HG03159 (cell line): ENCODE data around the gene CYB5R3.

Experiments used
- ATAC-seq: cut with Tn5 transposase; IDR thresholded peaks from one replicate; pipeline ENCODE4 v1.9.1; 2021; ENCODE audit warnings: mild to moderate bottlenecking, moderate library complexity; ENCODE audit not compliant: unreplicated experiment

The CYB5R3 gene

DNA sequence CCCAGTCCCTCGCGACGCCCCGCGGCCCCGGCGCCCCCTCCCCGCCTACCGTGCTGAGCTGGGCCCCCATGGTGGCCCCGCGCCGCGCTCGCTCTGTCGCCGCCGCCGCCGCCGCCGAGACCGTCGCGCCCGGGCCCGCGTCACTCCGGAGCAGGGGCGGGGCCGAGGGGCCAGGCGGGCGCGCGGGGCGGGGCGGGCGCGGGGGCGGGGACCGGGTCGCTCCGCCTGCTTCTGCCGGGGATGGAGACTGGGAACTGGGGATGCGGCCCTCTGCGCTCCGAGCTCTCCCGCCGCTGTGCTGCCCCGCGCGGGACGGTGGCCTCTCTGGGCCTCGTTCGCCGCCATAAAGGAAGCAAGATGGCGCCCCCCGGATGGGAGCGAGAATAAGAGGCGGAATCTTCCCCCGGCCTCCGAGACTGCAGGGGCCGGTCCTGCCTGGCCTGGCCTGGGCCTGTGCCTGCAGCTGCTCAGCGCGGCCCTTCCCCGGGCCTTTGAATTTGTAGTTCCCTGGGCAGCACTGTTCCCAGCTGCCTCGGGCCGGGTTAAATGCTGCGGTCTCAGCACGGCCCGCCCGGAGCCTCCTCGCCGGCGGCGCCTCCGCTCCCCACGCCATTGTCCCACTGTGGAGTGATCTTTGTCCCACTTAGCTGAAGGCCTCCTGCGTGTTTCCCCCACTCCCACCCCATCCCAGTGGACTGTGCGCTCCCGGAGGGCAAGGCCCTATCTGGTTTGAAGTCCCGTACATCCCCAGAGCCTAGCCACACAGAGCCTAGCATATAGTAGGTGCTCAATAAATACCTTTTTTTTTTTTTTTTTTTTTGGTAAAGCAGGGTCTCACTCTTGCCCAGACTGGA is at the start of gene CYB5R3:
CYB5R3 (minus strand) TSS at position 147 of the 854 bp plus-strand sequence; CDS start at position 70, 77 bp downstream.
- peak; percentile 64 for ATAC-seq

DNA sequence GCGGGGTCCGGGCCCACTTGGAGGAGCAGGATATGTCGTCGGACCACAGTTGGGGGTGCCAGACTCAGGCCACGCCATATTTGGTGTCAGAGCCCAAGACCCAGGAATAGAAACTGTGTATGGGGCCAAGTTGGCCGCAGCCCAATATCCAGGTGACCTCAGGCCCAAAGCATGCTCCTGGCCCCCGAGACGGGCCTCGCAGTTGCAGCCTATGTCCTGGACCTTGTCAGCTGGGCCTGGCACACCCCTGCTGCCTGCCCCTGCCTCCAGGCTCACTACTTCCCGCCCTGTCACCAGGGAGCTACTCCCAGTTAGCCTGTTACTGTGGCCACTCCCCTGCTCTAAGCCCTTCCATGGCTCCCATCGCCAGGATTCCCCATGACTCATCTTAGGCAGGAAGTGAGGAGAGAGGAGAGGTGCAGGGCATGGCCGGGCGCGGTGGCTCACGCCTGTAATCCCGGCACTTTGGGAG is 48.4 kb upstream of the CYB5R3 start:
- no peak for ATAC-seq

DNA sequence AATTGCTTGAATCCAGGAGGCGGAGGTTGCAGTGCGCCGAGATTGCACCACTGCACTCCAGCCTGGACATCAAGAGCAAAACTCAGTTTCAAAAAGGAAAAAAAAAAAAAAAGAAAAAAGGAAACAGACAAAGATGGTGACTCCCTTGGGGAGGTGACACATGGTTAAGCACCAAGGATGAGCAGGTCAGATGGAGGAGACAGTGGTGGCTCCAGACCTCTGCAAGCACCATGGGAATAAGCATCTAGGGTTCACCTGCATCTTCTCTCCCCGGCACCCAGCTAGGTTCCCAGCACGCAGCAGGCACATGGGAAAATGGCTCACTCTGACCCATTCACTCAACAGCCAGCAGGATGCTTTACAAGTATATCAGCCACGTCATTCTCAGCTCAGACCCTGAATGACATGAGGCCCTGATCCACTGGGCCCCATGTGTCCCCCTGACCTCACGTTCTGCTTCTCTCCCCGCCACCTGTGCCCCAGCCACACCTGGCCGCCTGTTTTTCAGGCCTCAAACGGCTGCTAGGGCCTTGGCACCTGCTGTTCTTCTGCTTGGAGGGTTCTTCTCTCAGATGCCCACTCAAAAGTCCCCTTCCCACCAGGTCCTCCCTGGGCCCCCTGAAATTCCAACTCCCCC is 47.3 kb upstream of the CYB5R3 start:
- ATAC-seq, result no peak

DNA sequence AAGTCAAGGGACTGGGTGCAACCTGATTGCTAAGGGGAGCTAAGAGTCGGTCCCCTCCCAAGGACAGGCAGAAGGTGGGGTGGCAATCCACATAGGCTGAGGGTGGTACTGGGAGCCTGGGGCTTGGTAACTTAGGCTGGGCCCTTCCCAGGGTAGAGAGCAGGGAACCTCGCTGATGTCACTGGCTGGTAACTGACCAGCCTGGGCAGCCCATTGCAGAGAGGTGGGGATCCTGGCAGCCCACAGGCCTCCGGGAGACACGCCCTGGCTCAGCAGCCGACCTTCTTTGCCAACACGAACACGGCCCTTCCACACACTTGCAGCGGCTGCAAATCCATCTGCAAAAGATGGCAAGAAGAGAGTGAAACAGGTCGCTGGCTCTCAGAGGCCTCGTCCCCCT is 46.1 kb upstream of the CYB5R3 start:
- ATAC-seq, result no peak

DNA sequence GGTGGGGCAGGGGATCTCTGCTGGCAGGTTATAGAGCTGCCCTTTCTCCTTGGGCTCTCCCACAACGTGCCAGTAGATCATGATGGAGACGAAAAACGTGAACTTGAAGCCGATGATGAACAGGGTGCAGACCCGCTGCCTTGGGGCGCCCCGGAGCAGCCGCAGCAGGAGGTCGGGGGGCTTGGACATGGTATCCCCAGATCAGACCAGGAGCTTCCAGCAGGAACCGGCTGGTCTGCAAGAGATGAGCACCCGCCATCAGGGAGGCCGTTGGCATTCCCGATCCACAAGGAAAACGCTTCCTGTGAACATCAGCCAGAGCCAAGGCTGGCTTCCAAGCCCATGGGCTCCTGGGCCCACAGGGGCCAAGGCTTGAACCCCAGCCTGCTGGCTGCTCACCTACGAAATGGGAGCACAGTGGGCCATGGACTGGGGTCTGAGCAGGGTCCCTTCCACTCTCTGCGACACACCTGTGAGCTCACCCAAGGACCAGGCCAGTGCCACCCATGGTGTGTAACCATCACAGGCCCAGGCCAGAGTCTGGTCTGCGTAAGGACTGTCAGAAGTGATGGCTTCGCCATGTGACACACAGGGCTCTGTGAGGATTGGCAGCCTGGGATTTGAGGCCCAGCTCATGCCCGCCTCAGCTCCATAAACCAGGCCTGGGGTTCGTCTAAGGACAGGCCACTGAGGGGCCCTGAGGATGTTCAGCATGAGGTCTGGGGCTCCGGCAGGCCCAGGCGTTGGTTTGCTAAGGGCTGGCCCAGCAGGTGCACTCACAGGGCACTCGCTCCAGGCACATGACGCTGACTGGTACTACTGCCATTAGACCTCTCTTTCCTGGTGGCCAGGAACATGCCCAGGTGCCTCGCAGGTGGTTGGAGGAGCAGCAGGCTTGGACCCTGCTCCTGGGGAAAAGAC is 44.8 kb upstream of the CYB5R3 start:
- ATAC-seq, result no peak

DNA sequence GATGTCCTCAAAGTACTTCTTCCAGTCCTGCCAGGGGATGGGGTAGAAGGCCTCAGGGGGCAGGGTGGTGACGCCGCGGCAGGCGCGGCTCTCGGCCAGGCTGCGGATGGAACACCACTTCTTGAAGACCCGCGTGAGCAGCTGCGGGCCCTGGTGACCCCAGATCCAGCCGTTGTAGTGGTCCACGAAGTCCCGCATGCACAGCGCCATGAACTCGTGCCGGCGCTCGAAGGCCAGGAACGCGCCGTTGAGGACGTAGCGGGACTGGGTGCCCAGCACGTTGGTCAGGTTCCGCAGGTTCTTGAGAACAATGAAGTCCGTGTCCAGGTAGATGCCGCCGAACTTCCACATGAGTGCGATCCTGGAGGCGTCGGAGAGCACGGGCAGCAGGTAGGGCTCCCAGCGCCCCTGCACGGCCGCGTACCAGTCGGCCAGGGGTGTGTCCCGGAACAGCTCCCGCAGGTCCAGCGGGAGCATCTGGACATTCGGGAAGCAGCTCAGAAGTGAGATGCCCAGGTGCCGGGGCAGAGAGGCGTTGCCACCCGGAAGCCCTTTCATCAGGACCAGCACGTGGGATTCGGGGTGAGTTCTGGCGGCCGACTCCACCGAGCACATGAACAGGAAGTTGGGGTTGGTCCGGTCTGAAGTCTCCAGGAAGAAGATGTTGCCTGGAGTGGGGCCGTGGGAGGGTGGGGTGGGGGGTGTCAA is 44.0 kb upstream of the CYB5R3 start:
- no peak for ATAC-seq

DNA sequence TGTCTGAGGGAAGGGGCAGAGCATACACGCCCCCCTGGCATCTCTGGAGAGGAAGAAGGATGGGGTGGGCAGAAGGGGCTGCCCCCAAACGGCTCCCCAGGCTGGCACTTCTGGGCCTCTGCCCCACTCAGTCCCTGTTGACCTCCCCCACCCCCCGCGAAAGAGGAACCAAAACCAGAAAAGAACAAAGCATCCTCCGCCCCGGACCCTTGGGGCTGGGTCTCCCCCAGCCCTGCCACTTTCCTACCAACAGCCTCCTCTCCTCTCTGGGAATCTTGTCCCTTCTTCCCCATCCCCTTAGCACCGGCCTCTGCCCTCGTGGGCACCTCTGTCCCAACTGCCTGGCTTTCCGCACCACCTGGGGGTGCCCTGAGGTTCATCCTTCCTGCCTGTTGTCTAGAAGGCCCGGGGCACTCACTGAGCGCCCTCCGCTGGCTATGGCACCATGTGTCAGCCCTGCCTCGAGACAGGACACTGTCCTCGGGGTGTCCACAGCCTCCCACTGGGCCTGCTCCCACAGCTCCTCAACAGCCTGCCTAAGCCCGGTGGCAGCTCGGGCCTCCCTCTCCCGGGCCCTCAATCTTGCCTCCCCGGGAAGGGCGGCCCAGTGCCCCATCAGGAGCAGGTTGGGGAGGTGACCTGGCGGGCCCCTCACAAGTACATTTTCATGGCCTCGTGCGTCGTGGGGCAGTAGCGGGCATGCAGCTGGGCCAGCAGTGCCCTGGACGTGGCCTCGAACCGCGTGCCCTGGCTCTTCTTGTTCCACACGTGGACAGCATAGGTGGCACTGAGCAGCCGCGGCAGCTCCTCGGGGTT is 43.3 kb upstream of the CYB5R3 start:
- no peak for ATAC-seq

DNA sequence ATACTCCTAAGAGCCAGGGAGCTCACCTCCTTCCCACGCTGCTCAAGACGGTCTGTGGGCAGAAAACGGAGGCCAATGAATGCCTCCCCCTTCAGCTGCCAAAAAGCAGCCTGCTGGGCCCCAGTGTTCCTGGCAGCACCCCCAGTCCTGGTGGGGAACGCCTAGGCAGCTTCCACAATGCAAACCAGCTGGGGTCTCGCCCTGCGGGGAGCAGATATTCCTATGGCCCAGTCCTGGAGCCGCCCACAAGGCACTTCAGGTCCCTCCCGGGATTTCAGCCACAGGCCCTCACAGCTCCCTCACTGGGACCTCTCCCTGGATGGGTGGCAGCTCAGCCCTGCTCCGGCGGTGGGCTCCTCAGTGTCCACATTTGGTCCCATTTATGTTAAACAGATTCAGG is 42.2 kb upstream of the CYB5R3 start:
- ATAC-seq, result no peak

DNA sequence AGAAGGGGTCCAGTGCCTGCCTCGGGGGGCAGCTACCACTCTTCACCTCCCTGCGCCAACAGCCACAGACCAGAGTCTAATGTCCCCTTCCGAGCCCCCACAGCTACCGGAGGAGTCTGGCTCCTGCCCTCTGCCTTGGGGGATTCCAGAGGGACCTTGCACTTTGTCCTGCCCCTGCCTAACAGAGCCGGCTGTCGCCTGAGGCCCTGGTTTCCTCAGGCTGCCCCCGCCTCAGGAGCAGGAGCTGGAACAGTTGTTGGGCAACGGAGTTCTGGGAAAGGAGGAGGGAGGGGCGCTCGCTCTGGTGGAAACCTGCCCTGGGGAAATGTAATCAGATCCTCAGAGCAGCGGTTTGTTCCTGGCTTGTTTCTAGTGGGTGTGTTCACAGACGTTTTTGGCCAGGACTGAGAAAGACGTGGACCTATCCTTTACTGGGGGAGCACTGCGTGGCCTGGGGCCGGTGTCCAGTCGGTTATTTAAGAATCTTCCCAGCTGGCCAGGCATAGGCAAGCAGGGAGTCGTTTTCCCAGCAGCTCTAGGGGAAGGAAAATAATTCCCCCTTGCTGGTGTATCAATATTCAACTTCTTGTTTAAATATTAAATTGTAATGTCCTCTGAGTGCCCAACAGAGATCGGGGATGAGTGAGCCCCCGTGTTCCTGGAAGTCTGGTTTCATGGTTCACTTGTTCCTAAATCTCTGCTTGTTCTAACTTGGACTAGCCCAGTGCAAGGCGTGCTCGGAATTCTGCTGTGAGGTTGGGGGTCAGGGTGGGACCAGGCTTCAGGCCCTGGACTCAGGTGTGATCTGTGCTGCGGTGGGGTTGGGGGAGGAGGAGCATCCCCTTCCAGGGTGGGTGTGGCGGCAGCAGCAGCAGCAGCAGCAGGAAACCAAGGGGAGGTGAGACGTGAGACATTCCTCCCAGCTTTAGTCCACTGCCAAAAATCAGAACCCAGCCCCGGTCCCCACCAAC is 39.3 kb upstream of the CYB5R3 start:
- no peak for ATAC-seq

DNA sequence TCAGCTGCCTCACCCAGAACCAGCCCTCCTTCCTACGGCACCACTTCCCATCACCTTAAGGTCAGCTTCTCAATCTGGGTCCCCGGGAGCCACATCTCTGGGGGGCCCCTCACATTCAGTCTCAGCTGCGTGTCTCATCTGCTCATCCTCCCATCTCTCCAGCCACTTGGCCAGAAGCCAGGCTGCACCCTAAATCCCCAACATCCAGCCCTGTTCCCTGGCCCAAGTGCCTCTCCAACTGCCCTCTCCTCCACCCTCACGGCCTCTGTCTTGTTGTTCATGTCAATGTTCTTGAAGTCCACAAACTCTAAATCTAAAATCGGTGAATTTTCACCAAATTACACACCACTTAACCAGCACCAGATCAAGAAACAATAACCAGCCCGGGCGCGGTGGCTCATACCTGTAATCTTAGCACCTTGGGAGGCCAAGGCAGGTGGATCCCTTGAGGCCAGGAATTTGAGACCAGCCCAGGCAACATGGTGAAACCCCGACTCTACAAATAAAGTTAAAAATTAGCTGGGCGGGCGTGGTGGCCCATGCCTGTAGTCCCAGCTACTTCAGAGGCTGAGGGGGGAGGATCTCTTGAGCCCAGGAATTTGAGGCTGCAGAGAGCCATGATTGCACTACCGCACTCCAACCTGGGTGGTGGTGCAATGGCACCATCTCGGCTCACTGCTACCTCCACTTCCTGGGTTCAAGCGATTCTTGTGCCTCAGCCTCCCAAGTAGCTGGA is 37.7 kb upstream of the CYB5R3 start:
- no peak for ATAC-seq

DNA sequence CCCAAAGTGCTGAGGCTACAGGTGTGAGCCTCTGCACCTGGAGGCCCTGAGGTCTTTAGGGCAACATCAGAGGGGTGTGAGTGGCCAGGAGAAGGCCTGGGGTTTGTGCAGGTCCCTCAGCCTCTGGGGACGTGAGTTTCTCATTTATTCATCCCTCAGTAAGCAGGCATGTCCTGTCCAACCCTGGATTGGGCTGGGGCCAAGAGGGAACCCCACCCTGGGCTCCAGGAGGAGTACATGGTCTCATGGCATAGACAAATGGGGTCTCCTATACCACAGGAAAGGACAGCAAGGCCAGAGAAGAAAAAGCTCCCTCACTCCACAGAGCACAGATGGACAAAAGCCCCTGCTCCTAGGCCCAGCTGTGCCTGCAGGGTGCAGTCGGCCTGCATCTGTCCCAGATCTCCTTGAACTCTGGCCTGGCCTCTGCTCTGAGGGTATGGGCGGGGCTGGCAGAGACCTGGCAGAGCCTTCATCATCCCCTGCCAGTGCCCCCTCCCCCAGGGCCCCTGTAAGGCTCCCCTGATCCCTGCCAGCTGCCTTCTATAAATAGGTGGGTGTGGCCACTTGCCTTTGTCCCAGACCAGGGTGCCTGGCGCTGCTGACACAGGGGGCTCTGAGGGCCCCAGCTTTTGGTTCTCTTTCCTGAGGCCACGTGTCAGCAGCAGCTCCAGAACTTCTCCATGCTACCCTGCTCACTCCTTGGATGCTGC is 36.9 kb upstream of the CYB5R3 start:
- no peak for ATAC-seq

DNA sequence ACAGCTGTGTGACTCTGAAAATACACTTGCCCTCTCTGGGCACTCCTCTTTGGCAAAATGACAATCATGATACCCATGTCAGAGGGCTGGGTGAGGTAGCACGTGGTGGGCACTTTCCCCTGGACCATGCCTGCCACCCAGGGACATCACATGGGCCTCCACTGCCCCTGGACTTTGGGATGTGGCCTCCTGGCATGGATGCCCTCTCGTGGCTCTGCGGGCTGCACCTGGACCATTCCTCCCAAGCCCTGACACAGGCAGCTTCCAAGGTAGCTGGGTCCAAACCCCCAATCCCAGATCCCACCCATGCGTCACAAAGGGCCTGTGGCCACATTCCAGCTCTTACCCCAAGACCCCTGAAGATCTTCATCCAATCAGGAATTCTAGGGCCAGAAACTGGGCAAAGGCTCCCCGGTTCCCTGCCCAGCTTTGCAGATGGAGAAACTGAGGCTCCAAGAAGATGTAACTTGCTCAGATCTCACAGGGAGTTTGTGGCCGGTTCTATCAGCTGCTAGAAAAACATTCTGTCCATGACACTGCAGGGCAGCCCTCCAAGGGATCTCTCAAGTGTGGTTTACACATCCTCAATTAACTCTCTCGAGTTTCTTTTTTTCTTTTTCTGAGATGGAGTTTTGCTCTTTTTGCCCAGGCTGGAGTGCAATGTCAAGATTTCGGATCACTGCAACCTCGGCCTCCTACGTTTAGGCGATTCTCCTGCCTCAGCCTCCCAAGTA is 35.4 kb upstream of the CYB5R3 start:
- no peak for ATAC-seq

DNA sequence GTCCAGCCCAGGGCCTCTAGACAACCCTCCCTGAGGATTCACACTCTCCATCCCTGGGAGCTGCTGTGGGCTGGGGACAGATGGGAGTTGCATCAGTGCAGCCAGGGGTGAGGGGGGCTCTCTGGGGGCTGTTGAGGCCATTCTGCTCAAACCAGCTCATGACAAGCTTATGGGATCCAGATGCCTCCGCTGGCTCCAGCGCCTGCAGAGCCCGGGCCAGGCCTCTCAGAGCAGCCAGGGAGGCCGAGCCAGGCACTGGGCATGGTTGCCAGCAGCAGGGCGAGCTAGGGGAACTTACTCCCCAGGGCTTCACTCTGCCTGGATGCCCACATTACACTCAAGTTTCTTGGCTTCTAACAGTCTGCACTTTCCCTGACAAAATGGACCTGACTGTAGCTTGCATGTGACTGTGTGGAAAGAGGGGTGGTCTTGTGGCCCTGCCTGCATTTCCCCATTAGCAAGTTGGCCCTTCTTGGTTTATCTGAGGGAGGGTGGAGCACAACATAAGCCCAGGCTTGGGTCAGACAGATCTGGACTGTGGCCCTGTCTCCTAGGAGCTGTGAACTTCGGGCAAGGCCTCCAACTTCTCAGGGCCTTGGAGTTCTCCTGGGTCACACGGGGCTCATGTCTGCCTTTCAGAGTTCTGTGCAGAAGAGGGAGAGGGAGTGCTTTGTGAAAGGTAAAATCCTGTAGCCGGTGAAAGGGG is 34.5 kb upstream of the CYB5R3 start:
- no peak for ATAC-seq

DNA sequence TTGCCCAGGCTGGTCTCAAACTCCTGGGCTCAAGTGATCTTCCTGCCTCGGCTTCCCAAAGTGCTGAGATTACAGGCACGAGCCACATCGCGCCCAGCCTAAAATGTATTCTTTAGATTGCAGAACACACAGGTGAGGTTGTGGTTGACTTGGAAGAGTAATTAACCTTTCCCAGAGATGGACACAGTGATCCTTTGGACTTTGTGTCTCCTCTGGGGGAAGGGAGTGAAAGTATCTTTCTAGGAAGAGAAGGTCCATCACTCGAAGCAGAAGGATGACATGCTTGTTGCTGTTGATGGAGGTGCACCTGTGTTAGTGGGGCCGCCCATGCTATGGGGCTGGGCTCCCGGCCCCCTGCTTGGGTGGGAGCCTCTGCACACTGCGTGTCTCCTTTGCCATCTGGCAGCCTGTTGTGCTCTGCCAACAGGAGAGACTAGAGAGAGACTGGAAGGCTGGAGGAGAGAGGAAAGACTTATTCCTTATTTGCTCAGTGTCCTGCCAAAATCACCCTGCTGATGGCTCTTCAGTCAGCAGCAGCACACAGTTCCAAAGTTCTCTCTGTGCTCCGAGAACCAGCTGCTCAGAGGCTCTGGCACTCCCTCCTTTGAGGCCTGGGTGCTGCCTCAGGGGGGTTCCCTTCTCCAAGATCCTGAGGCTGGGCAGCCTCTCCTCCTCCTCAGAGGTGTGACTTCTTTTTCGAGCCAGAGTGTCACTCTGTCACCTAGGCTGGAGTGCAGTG is 33.1 kb upstream of the CYB5R3 start:
- no peak for ATAC-seq

DNA sequence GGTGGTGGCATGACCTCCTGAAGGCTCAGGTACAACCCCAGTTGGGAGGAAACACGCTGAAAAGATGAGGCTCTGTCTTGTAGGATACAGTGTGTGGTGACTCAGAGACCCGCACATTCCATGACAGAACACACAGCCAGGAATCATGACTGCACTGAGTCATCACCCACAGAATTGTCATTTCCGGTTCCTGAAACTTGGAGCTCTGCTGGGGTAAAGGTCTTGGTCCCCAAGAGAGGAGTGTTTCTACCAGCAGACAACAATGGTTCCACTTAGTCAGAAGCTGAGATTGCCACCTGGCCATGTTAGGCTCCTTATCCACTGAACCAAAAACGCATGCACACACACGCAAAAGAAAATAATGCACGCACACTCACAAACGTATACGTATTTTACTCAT is 31.5 kb upstream of the CYB5R3 start:
- ATAC-seq, result no peak
